Measurements from ENCODE around the gene SCAPER. TPM values are rescaled to one million over a fixed set of nuclear protein-coding genes. Genes with fewer than 3 reads are reported as not detected.

SCAPER gene
- total and polyA plus RNA-seq, 2 of the 4 experiments (the other 2 are of a cell fraction), result 2.9 to 9.7 TPM

DNA sequence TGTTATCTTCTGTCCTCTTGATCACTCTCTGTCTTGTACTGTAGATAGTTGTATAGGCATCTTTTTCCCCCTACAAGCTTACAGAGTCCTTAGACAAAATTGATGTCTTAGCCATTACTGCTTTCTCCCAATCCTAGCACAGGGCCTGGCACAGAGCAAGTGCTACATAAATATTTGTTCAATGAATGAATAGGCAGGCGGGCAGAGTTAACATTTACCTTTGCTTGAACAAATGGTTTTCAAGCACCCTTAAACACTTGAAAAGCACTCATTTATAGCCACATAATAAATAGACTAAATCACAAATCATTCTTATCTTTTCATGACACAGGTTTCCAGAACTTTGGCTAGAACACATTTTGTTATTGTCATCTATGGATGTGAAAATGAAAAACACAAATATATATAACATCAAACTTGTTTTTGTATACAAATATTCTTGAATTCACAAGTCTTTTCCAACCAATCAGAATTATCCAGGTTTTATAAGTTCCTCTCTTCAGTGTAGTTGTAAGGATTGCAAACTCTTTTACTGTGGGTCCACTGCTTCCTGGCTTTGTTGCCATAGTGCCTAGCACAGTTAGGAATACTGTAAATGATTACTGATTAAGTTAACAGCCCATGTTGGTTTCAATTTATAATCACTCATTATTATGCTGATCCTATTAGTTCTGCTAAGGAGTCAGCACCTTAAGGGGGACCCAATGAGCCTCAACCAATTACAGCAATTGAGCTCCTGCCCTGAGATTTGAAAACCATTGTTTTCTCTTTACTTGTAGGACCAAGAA, 506.6 kb downstream of the SCAPER start:
- no peaks in the 10 kb centered on the region for H3K79me1 ChIP-seq (ENCODE audit: low read depth in 1 of 2, low read length in 2 of 2)
- no peak overlapping the region for H2BK15ac ChIP-seq (ENCODE audit: low read depth, low read length)
- H2BK20ac ChIP-seq (ENCODE audit: low read depth, low read length), result no peak overlapping the region
- H3K4me1 ChIP-seq (ENCODE audit: control insufficient read depth, insufficient read depth, low read length), result no peaks in the 10 kb centered on the region
- H3K27ac ChIP-seq (ENCODE audit: insufficient read depth, low read length), result no peak overlapping the region
- no peaks in the 10 kb centered on the region for H3K36me3 ChIP-seq (ENCODE audit: control insufficient read depth, insufficient read depth, low read length)
- no peak overlapping the region for H2BK5ac ChIP-seq (ENCODE audit: low read depth, low read length, poor library complexity, severe bottlenecking)
- H3K27me3 ChIP-seq (ENCODE audit: control insufficient read depth, insufficient read depth, low read length), result no peaks in the 10 kb centered on the region
- H3K4ac ChIP-seq (ENCODE audit: low read depth, low read length), result no peak overlapping the region
- no peak overlapping the region for H3K4me3 ChIP-seq (ENCODE audit: insufficient read depth, low read depth, low read length)
- H4K5ac ChIP-seq (ENCODE audit: low read depth, low read length), result no peak overlapping the region
- no peak overlapping the region for H3K9ac ChIP-seq (ENCODE audit: low read depth, low read length)
- ChIA-PET POLR2A (ENCODE audit: unreplicated experiment) (no interaction called here), CTCF (no interaction called here)
- no peak overlapping the region for H3K14ac ChIP-seq (replicated peaks; ENCODE audit: low read depth, low read length)
- no peaks in the 10 kb centered on the region for H3K9me3 ChIP-seq (ENCODE audit: control insufficient read depth, insufficient read depth, low read length)
- H2BK120ac ChIP-seq (ENCODE audit: low read depth, low read length), result no peak overlapping the region
- H3K9me1 ChIP-seq (ENCODE audit: insufficient read depth, low read length), result 0 out of 2 replicates have a peak, but pooled peaks cover 2% of the 10 kb centered on the region
- no peak overlapping the region for H4K91ac ChIP-seq (ENCODE audit: insufficient read depth, low read depth, low read length)
- BruUV-seq (replicated peaks), result no TSS peak
- H3K4me2 ChIP-seq (ENCODE audit: low read depth, low read length), result no peak overlapping the region
- no peaks in the 10 kb centered on the region; the same call in 1 of the 2 replicates for H4K20me1 ChIP-seq (ENCODE audit: insufficient read depth, low read length)
- WGBS, 2 experiments (ENCODE audit: extremely low coverage in 2 of 2, insufficient read length in 1 of 2), result no CpG with 5 or more reads among the region's 1 CpG
- in situ Hi-C loops (cut with MboI; ENCODE audit: low sequenced_read_pairs) (no loop called here), dilution Hi-C loops (cut with HindIII; ENCODE audit: low sequenced_read_pairs, unreplicated experiment) (no loop called here), intact Hi-C loops (cut with micrococcal nuclease) (no loop called here)
- no peak for DNase-seq
- H3K56ac ChIP-seq (ENCODE audit: extremely low read depth, insufficient read depth, low read length), result no peak overlapping the region
- no peak for ATAC-seq (ENCODE audit: low read depth)
- H2AK5ac ChIP-seq (ENCODE audit: low read depth, low read length), result no peak overlapping the region
- H3K23ac ChIP-seq (ENCODE audit: low read depth, low read length), result no peak overlapping the region
- H4K8ac ChIP-seq (ENCODE audit: low read depth in 2 of 2, low read length in 2 of 2), result no peak overlapping the region
- no peak overlapping the region for H2AK9ac ChIP-seq (replicated peaks; ENCODE audit: low read depth, low read length, poor library complexity)
- H2AFZ ChIP-seq (replicated peaks; ENCODE audit: low read length, poor library complexity), result no peak overlapping the region
- no peak overlapping the region for H3K18ac ChIP-seq (ENCODE audit: low read depth, low read length)
- TF ChIP-seq, protein P1, sequence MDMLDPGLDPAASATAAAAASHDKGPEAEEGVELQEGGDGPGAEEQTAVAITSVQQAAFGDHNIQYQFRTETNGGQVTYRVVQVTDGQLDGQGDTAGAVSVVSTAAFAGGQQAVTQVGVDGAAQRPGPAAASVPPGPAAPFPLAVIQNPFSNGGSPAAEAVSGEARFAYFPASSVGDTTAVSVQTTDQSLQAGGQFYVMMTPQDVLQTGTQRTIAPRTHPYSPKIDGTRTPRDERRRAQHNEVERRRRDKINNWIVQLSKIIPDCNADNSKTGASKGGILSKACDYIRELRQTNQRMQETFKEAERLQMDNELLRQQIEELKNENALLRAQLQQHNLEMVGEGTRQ (IDR thresholded peaks at IDR 0.05; ENCODE audit: low read depth, low read length), result no peak
- no peak for TF ChIP-seq NFE2L2 (IDR thresholded peaks at IDR 0.05; ENCODE audit: low read depth, low read length)
- no peak for TF ChIP-seq MAZ (IDR thresholded peaks at IDR 0.05; ENCODE audit: borderline replicate concordance, low read depth, low read length)
- no peak for TF ChIP-seq BHLHE40 (IDR thresholded peaks at IDR 0.05; ENCODE audit: low read depth, low read length)
- TF ChIP-seq RAD21 (IDR thresholded peaks at IDR 0.05; ENCODE audit: low read length), result no peak
- no peak for TF ChIP-seq SMC3 (IDR thresholded peaks at IDR 0.05; ENCODE audit: low read depth, low read length)
- no peak for TF ChIP-seq MXI1 (IDR thresholded peaks at IDR 0.05; ENCODE audit: borderline replicate concordance, low read depth, low read length)
- TF ChIP-seq, protein P2, sequence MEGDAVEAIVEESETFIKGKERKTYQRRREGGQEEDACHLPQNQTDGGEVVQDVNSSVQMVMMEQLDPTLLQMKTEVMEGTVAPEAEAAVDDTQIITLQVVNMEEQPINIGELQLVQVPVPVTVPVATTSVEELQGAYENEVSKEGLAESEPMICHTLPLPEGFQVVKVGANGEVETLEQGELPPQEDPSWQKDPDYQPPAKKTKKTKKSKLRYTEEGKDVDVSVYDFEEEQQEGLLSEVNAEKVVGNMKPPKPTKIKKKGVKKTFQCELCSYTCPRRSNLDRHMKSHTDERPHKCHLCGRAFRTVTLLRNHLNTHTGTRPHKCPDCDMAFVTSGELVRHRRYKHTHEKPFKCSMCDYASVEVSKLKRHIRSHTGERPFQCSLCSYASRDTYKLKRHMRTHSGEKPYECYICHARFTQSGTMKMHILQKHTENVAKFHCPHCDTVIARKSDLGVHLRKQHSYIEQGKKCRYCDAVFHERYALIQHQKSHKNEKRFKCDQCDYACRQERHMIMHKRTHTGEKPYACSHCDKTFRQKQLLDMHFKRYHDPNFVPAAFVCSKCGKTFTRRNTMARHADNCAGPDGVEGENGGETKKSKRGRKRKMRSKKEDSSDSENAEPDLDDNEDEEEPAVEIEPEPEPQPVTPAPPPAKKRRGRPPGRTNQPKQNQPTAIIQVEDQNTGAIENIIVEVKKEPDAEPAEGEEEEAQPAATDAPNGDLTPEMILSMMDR (conservative IDR thresholded peaks at IDR 0.05; ENCODE audit: low read depth, low read length), result no peak
- no peak for TF ChIP-seq FOS (IDR thresholded peaks at IDR 0.05; ENCODE audit: low read depth, low read length)
- no peak for TF ChIP-seq POLR2A (IDR thresholded peaks at IDR 0.05; ENCODE audit: low read depth, low read length)
- TF ChIP-seq MAFK (IDR thresholded peaks at IDR 0.05; ENCODE audit: low read depth, low read length), result no peak
- no peak for TF ChIP-seq RCOR1 (IDR thresholded peaks at IDR 0.05; ENCODE audit: insufficient replicate concordance, low read length)
- no peak for TF ChIP-seq RFX5 (IDR thresholded peaks at IDR 0.05; ENCODE audit: low read depth, low read length)
